Smooth muscle cell (in vitro differentiated cells): Measurements from ENCODE around the gene STARD7. TPM values are rescaled to one million over a fixed set of nuclear protein-coding genes. Genes with fewer than 3 reads are reported as not detected.

Experiments used
- DNase-seq: peaks from one replicate; lab custom pipeline; 2025; ENCODE audit not compliant: unreplicated experiment; lab: John Stamatoyannopoulos, UW
- H2AFZ ChIP-seq: fragments of 200-600 bp; sonication (generic); 2 replicates; pipeline ENCODE4 v1.6.0; 2016; ENCODE audit warnings: antibody characterized with exemption, low read depth, mild to moderate bottlenecking
- H3F3A ChIP-seq: fragments of 200-600 bp; sonication (generic); 2 replicates; pipeline ENCODE4 v1.6.0; 2017; ENCODE audit warnings: antibody characterized with exemption, low read depth
- H3K27ac ChIP-seq: fragments of 200-600 bp; sonication (generic); 2 replicates; pipeline ENCODE4 v1.5.1; 2016; ENCODE audit warnings: low read depth, mild to moderate bottlenecking
- H3K27me3 ChIP-seq: fragments of 200-600 bp; sonication (generic); 2 replicates; pipeline ENCODE4 v1.6.1; 2016; ENCODE audit warnings: low read depth, mild to moderate bottlenecking
- H3K36me3 ChIP-seq: fragments of 200-600 bp; sonication (generic); 2 replicates; pipeline ENCODE4 v1.5.1; 2016; ENCODE audit warnings: low read depth
- H3K4me1 ChIP-seq: fragments of 200-600 bp; sonication (generic); 2 replicates; pipeline ENCODE4 v1.5.1; 2016; ENCODE audit warnings: low read depth
- H3K4me2 ChIP-seq: fragments of 200-600 bp; sonication (generic); 2 replicates; pipeline ENCODE4 v1.6.0; 2016; ENCODE audit warnings: mild to moderate bottlenecking
- H3K4me3 ChIP-seq: fragments of 200-600 bp; sonication (generic); 2 replicates; pipeline ENCODE4 v1.5.1; 2016; ENCODE audit warnings: mild to moderate bottlenecking
- H3K79me2 ChIP-seq: fragments of 200-600 bp; sonication (generic); 2 replicates; pipeline ENCODE4 v1.6.0; 2016; ENCODE audit warnings: low read depth, mild to moderate bottlenecking
- H3K9ac ChIP-seq: fragments of 200-600 bp; sonication (generic); 2 replicates; pipeline ENCODE4 v1.6.0; 2016; ENCODE audit warnings: low read depth
- H3K9me3 ChIP-seq: fragments of 200-600 bp; sonication (generic); replicated peaks from 2 replicates; pipeline ENCODE4 v1.5.1; 2016; ENCODE audit warnings: low read depth
- H4K20me1 ChIP-seq: fragments of 200-600 bp; sonication (generic); 2 replicates; pipeline ENCODE4 v1.6.0; 2016; ENCODE audit warnings: low read depth
- WGBS: methylation state at CpG from one replicate; pipeline ENCODE4 v1.1.7; 2016; ENCODE audit warnings: low lambda C conversion rate; 5-methylcytosine and 5-hydroxymethylcytosine counted together
- polyA plus RNA-seq: library from polyadenylated mRNA; unstranded; fragments of >200 nt; fragmentation: Nextera tagmentation; extraction: Ambion mirVana; gene quantifications from 2 replicates; pipeline ENCODE4 v1.2.1, GENCODE V29; 2016
- total RNA-seq: library from RNA; depleted of rRNA; stranded (reverse); fragments of >200 nt; gene quantifications from 2 replicates; pipeline ENCODE4 v1.2.3, GENCODE V29; 2014
- TF ChIP-seq, protein P1 (sequence below): fragments of 200-600 bp; sonication (generic); IDR thresholded peaks from 2 replicates; pipeline ENCODE4 v1.5.1; 2017; ENCODE audit warnings: borderline replicate concordance, mild to moderate bottlenecking, antibody characterized with exemption; ENCODE audit not compliant: insufficient read depth, poor library complexity, severe bottlenecking

STARD7 gene
- total and polyA plus RNA-seq, 2 experiments from 2014 or later: 62.3 to 64.4 TPM

DNA sequence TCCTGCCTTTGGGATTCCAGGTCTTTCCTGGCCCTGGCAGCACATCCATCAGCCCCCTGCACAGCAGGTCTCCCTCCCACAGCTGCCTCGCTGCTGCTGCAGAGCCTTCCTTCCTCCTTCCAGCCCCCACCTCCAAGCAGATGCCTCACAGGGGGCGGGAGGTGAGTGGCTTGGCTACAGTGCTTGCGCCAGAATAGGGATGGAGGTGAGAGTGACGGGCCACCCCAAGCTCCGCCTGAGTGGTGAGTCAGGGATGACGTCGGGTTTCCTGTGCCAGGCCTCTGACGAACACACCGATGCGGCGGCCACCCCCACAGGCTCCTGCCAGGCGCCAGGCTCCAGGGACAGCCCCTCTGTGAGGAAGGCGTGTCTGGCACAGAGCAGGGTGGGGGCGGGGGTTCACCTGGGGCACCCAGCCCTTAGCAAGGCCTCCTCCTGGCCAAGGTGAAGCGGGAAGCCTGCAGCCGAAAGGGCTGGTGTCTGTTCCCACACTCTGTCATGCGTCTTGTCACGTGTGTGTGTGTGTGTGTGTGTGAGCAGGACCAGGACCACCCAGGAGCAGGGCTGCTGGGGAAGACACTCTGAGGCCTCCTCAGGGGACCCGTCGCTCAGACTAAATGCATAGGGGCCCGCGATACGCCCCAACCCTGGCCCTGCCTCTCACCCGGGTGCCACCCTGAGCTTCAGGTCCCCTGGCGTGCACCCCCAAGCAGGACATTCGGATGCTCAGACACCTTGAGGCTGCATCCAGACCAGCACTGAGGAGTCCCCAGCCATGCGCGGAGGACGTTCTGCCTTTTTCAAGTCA lies 60.0 kb downstream of the STARD7 start:
- Histone ChIP-seq H3K4me2 (peak overlapping the region; percentile 64), H2AFZ (peak overlapping the region; percentile 69), H3K27ac (peak overlapping the region; percentile 16), H3K27me3 (no peaks in the 10 kb centered on the region), H3K4me3 (no peak overlapping the region), H3K36me3 (no peaks in the 10 kb centered on the region), H3K79me2 (no peaks in the 10 kb centered on the region), H3K9me3 (no peaks in the 10 kb centered on the region), H3K4me1 (peaks cover 4% of the 10 kb centered on the region), H3K9ac (peak overlapping the region; percentile 20), H3F3A (no peaks in the 10 kb centered on the region), H4K20me1 (peaks cover 5% of the 10 kb centered on the region)
- 39% methylated on average over 23 of the region's 29 CpGs for WGBS
- DNase-seq: peak; percentile 68
- TF ChIP-seq, protein P1, sequence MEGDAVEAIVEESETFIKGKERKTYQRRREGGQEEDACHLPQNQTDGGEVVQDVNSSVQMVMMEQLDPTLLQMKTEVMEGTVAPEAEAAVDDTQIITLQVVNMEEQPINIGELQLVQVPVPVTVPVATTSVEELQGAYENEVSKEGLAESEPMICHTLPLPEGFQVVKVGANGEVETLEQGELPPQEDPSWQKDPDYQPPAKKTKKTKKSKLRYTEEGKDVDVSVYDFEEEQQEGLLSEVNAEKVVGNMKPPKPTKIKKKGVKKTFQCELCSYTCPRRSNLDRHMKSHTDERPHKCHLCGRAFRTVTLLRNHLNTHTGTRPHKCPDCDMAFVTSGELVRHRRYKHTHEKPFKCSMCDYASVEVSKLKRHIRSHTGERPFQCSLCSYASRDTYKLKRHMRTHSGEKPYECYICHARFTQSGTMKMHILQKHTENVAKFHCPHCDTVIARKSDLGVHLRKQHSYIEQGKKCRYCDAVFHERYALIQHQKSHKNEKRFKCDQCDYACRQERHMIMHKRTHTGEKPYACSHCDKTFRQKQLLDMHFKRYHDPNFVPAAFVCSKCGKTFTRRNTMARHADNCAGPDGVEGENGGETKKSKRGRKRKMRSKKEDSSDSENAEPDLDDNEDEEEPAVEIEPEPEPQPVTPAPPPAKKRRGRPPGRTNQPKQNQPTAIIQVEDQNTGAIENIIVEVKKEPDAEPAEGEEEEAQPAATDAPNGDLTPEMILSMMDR: no peak

DNA sequence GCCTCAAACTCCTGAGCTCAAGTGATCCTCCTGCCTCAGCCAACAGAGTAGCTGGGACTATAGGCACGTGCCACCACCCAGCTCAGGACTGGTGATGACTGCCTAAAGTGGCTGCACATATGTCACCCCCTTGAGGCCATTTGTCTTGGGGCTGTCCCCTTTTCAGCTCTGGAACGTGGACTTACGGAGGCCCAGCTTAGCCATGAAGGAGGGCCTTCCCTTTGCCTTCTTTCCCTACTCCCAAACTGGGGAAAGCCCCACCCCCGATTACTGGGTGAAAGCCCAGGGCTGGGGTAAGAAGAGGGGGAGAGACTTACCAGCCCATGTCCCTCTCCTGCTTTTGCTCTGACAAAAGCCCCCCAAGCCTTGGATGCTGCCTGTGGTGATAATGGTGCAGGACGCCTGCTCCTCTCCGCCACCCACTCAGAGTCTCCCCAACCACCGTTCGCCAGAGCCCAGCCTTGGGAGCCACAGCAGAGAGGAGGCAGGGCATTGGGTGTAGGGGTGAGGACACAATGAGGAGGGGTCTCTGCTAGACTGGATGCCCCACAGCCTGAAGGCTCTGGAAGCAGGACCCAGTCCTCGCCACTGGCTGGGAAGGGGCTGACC lies 60.9 kb downstream of the STARD7 start:
- no peaks in the 10 kb centered on the region for H3K36me3 ChIP-seq
- H3K4me2 ChIP-seq: peak overlapping the region; percentile 64
- no peaks in the 10 kb centered on the region for H3K27me3 ChIP-seq
- TF ChIP-seq, protein P1: no peak
- whole genome bisulfite sequencing: 74% methylated on average over 9 of the region's 9 CpGs
- H3K9ac ChIP-seq: no peak overlapping the region
- no peak overlapping the region for H2AFZ ChIP-seq
- H3K27ac ChIP-seq: peak overlapping the region; percentile 16
- no peak overlapping the region for H3K4me3 ChIP-seq
- H3K4me1 ChIP-seq: peaks cover 4% of the 10 kb centered on the region
- H3K9me3 ChIP-seq: no peaks in the 10 kb centered on the region
- no peaks in the 10 kb centered on the region for H3K79me2 ChIP-seq
- no peaks in the 10 kb centered on the region for H3F3A ChIP-seq
- peaks cover 11% of the 10 kb centered on the region for H4K20me1 ChIP-seq
- no peak for DNase-seq

DNA sequence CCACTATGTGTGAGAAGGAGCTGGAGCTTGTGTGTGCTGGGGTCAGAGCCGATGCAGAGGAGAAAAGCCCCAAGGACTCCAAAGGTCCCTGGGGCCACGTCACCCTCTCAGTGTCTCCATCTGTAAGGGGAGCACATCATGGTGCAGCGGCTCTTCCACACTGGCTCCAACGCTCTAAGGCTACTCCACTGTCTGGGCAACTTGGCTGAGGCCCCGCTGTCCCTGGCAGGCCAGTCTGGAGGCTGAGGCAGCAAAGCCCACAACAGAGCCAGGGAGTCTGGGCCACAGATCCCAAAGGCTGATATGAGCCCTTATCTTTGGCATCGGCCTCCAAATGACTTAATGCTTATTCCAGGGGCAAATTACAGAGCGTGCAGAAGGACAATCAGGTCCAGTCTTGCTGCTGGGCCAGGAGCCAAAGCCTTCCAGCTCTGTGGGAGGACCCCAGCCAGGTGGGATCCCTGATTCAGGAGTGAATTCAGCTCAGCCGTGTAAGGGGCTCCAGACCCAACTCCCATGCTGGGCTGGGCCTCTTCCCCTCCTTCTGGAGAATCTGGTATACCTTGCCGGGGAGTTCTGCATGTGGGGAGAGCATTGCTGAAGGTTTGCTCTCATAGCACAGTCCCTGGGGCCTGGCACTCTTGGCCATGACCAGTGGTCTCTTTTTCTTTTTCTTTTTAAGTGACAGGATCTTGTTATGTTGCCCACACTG lies 61.6 kb downstream of the STARD7 start:
- no peak for DNase-seq
- H3K9me3 ChIP-seq: no peaks in the 10 kb centered on the region
- no peak overlapping the region for H3K4me2 ChIP-seq
- H3F3A ChIP-seq: no peaks in the 10 kb centered on the region
- peak overlapping the region; percentile 11 for H3K27ac ChIP-seq
- TF ChIP-seq, protein P1: no peak
- 49% methylated on average over 9 of the region's 9 CpGs for WGBS
- no peaks in the 10 kb centered on the region for H3K36me3 ChIP-seq
- no peaks in the 10 kb centered on the region for H3K27me3 ChIP-seq
- no peak overlapping the region for H2AFZ ChIP-seq
- peaks cover 4% of the 10 kb centered on the region for H3K4me1 ChIP-seq
- no peak overlapping the region for H3K4me3 ChIP-seq
- H4K20me1 ChIP-seq: peaks cover 11% of the 10 kb centered on the region
- no peak overlapping the region for H3K9ac ChIP-seq
- no peaks in the 10 kb centered on the region for H3K79me2 ChIP-seq
